Liver (tissue), 9 donors: ENCODE results near the gene ARF4. TPM values are rescaled to one million over a fixed set of nuclear protein-coding genes. Genes with fewer than 3 reads are reported as not detected.
A peak's percentile ranks its signal among the peaks of the same experiment; 100 is the strongest.

Experiments used
- DNase-seq: peaks from one replicate; pipeline ENCODE4 v3.0.0-alpha.2; 2017; ENCODE audit warnings: low spot score
- H3K27ac ChIP-seq, 2 donors: one replicate each; pipeline ENCODE4 v1.7.0; 2013; ENCODE audit warnings: inconsistent platforms in 2 of 2, low read length in 2 of 2, control low read depth in 1 of 2, low read depth in 1 of 2, mild to moderate bottlenecking in 1 of 2
- H3K27me3 ChIP-seq, 4 donors: one replicate each; pipeline versions ENCODE4 v1.6.1 to v1.7.0; 2013; ENCODE audit warnings: low read length in 3 of 4, inconsistent platforms in 1 of 4, mild to moderate bottlenecking in 1 of 4, moderate library complexity in 1 of 4; ENCODE audit not compliant: control insufficient read depth in 4 of 4, insufficient read depth in 4 of 4
- H3K36me3 ChIP-seq, 4 donors: one replicate each; pipeline versions ENCODE4 v1.6.1 to v1.7.0; 2013; ENCODE audit warnings: low read length in 3 of 4, mild to moderate bottlenecking in 3 of 4, low read depth in 1 of 4, moderate library complexity in 1 of 4; ENCODE audit not compliant: control insufficient read depth in 4 of 4, insufficient read depth in 3 of 4
- H3K4me1 ChIP-seq, 4 donors: one replicate each; pipeline versions ENCODE4 v1.6.1 to v1.7.0; 2013; ENCODE audit warnings: low read length in 3 of 4, mild to moderate bottlenecking in 3 of 4, moderate library complexity in 1 of 4; ENCODE audit not compliant: control insufficient read depth in 4 of 4, insufficient read depth in 4 of 4
- H3K4me3 ChIP-seq, 3 donors: one replicate each; pipeline versions ENCODE4 v1.6.1 to v1.7.0; 2013; ENCODE audit warnings: low read length in 3 of 3, control low read depth in 1 of 3, low read depth in 1 of 3, mild to moderate bottlenecking in 1 of 3
- H3K9ac ChIP-seq, 2 donors: one replicate each; pipeline ENCODE4 v1.7.0; 2013; ENCODE audit warnings: low read length in 2 of 2, mild to moderate bottlenecking in 2 of 2, moderate library complexity in 2 of 2, control low read depth in 1 of 2, low read depth in 1 of 2
- H3K9me3 ChIP-seq, 4 donors: one replicate each; pipeline versions ENCODE4 v1.6.1 to v1.7.0; 2013; ENCODE audit warnings: low read length in 3 of 4; ENCODE audit not compliant: control insufficient read depth in 4 of 4
- EGR1 ChIP-seq, 2 donors: IDR thresholded peaks; 2 replicates each; pipeline ENCODE4 v1.6.1; 2016 to 2018; ENCODE audit warnings: antibody characterized with exemption in 2 of 2, low read depth in 2 of 2
- FOXA1 ChIP-seq: IDR thresholded peaks from 2 replicates; pipeline ENCODE4 v1.6.1; 2016; ENCODE audit warnings: antibody characterized with exemption
- FOXA2 ChIP-seq: IDR thresholded peaks from 2 replicates; pipeline ENCODE4 v1.6.1; 2016; ENCODE audit warnings: antibody characterized with exemption
- HNF4A ChIP-seq, 2 donors: conservative IDR thresholded peaks; 2 replicates each; pipeline ENCODE4 v1.6.1; 2016; ENCODE audit warnings: antibody characterized with exemption in 2 of 2, mild to moderate bottlenecking in 2 of 2
- HNF4G ChIP-seq: IDR thresholded peaks from 2 replicates; pipeline ENCODE4 v1.6.1; 2016; ENCODE audit warnings: antibody characterized with exemption
- JUND ChIP-seq, 2 donors: IDR thresholded peaks; 2 replicates each; pipeline ENCODE4 v1.6.1; 2016; ENCODE audit warnings: antibody characterized with exemption in 2 of 2
- MAX ChIP-seq: IDR thresholded peaks from 2 replicates; pipeline ENCODE4 v1.6.1; 2016; ENCODE audit warnings: antibody characterized with exemption
- RAD21 ChIP-seq, 2 donors: IDR thresholded peaks; 2 replicates each; pipeline ENCODE4 v1.6.1; 2016; ENCODE audit warnings: antibody characterized with exemption in 2 of 2, mild to moderate bottlenecking in 2 of 2
- REST ChIP-seq: IDR thresholded peaks from 2 replicates; pipeline ENCODE4 v1.6.1; 2016; ENCODE audit warnings: antibody characterized with exemption, mild to moderate bottlenecking
- RXRA ChIP-seq, 2 donors: IDR thresholded peaks; 2 replicates each; pipeline ENCODE4 v1.6.1; 2017 to 2018; ENCODE audit warnings: antibody characterized with exemption in 2 of 2, mild to moderate bottlenecking in 1 of 2
- SP1 ChIP-seq: IDR thresholded peaks from 2 replicates; pipeline ENCODE4 v1.6.1; 2018; ENCODE audit warnings: antibody characterized with exemption, mild to moderate bottlenecking
- YY1 ChIP-seq: IDR thresholded peaks from 2 replicates; pipeline ENCODE4 v1.6.1; 2016; ENCODE audit warnings: antibody characterized with exemption, mild to moderate bottlenecking
- ZBTB33 ChIP-seq: IDR thresholded peaks from 2 replicates; pipeline ENCODE4 v1.6.1; 2016; ENCODE audit warnings: antibody characterized with exemption
- WGBS: extraction: QIAGEN DNeasy Blood & Tissue Kit; methylation state at CpG from one replicate; pipeline ENCODE4 v1.1.7; 2013; 5-methylcytosine and 5-hydroxymethylcytosine counted together
- polyA plus RNA-seq, 2 donors: library from polyadenylated mRNA; stranded (reverse) in 1 of 2; unstranded in 1 of 2; fragments of 200-250 nt in 1 of 2; fragments of >200 nt in 1 of 2; fragmentation: Nextera tagmentation in 1 of 2; extraction: Ambion mirVana in 1 of 2; gene quantifications; one replicate each; pipeline versions ENCODE4 v1.2.1 to v1.2.3, GENCODE V29; 2013 to 2015
- total RNA-seq, 2 donors: library from RNA; depleted of rRNA; stranded (reverse); fragments of >200 nt; gene quantifications; one replicate each; pipeline ENCODE4 v1.2.3, GENCODE V29; 2014
- donor health status: healthy.
- donor health status: healthy.
- donor health status: healthy.
- donor health status: healthy.
- donor health status: healthy.

The ARF4 gene
- total and polyA plus RNA-seq, 4 donors, result 90.0 to 143 (median 106) TPM

- WGBS, result 99% methylated on average over 1 of the region's 1 CpG
- Histone ChIP-seq H3K27ac (no peak overlapping the region), H3K4me3 (no peak overlapping the region), H3K9ac (no peak overlapping the region), H3K9me3 (no peaks in the 10 kb centered on the region), H3K27me3 (no peaks in the 10 kb centered on the region), H3K4me1 (peaks cover 11 to 20% (median 16%) of the 10 kb centered on the region in 4 donors), H3K36me3 (peaks cover 2 to 6% (median 4%) of the 10 kb centered on the region in 4 donors)
- TF ChIP-seq MAX (no peak), RXRA (IDR thresholded peaks at IDR 0.05) (no peak)
- no peak for DNase-seq
These were observed 37.6 kb downstream of the ARF4 start for GRCh38 chr3:57559526-57559925.

GRCh38 chr3:57557085-57557537 is 40.0 kb downstream of the ARF4 start:
- peak overlapping the region; percentile 88 to 96 (median 95) for H3K4me3 ChIP-seq
- peak overlapping the region in 1 of 2 donors; percentile 89 for H3K27ac ChIP-seq
- H3K27me3 ChIP-seq, result no peaks in the 10 kb centered on the region
- H3K9me3 ChIP-seq, result no peaks in the 10 kb centered on the region
- DNase-seq, result peak; percentile 57
- TF ChIP-seq REST, result no peak
- no peak for TF ChIP-seq ZBTB33
- no peak for TF ChIP-seq RXRA (IDR thresholded peaks at IDR 0.05)
- no peak for TF ChIP-seq HNF4G
- TF ChIP-seq EGR1 (IDR thresholded peaks at IDR 0.05; ENCODE audit: low read depth in 2 of 2), result no peak
- no peak for TF ChIP-seq FOXA2
- no peak for TF ChIP-seq JUND (IDR thresholded peaks at IDR 0.05)
- TF ChIP-seq FOXA1, result no peak
- TF ChIP-seq RAD21 (IDR thresholded peaks at IDR 0.05), result no peak
- TF ChIP-seq MAX, result no peak
- no peak for TF ChIP-seq YY1
- no peak for TF ChIP-seq SP1
- TF ChIP-seq HNF4A (conservative IDR thresholded peaks at IDR 0.05), result no peak
- peak overlapping the region; percentile 80 to 89 for H3K9ac ChIP-seq
- under 1% methylated on average over 29 of the region's 29 CpGs for WGBS
- H3K36me3 ChIP-seq, result peaks cover 2 to 6% (median 4%) of the 10 kb centered on the region in 4 donors
- H3K4me1 ChIP-seq, result peaks cover 11 to 20% (median 16%) of the 10 kb centered on the region in 4 donors
